ENCODE data around the gene BCL11B. TPM values are rescaled to one million over a fixed set of nuclear protein-coding genes. Genes with fewer than 3 reads are reported as not detected.
A peak's percentile ranks its signal among the peaks of the same experiment; 100 is the strongest.

The BCL11B gene
- polyA plus RNA-seq, 1 donor from 2014 or later: 0.38 TPM

GRCh38 chr14:99182548-99183250 is 89.3 kb downstream of the BCL11B start:
- Mint-ChIP-seq H3K4me3 (no peak overlapping the region), H3K27me3 (peaks cover 2% of the 10 kb centered on the region), H3K36me3 (no peaks in the 10 kb centered on the region), H3K9me3 (peaks cover 0 to 4% (median 0%) of the 10 kb centered on the region in 3 donors), H3K4me1 (peaks cover 0 to 1% (median 0%) of the 10 kb centered on the region in 3 donors), H3K27ac (no peak overlapping the region)

DNA sequence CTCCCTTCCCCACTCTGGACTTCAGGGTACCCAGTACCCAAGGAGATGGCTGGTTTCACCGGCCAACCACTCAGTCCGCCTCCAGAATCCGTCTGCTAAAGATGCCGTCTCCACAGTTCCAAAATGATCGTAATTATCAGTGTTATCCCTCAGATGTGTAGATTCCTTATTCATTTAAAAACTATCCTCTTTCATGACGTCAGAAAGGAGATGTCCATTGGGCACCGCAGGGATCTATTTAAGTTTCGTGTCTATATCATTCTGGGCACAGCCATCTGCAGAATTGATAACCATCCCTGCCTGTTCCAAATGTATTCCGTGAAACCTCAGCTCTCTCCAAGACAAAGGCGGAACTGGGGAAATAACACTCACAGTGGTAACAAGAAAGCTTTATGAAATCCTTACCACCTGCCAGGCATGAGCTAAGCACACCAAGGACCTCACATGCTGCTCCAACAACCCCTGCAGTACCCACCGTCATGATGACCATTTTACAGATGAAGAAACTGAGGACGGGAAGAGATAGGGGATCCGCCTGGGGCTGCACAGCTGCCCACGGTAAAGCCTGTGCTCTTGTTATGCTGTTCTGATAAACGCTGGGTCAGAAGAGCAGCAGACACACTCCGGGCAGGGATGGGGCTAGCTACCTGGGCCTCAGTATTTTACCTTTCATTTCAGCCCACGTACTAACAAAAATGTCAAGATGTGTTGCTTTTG is 90.0 kb downstream of the BCL11B start:
- Mint-ChIP-seq H3K36me3 (no peaks in the 10 kb centered on the region), H3K9me3 (peaks cover 0 to 4% (median 0%) of the 10 kb centered on the region in 3 donors), H3K27ac (no peak overlapping the region), H3K4me1 (peaks cover 0 to 1% (median 0%) of the 10 kb centered on the region in 3 donors), H3K27me3 (peaks cover 2% of the 10 kb centered on the region), H3K4me3 (no peak overlapping the region)

- Mint-ChIP-seq H3K27ac (no peak overlapping the region), H3K36me3 (no peaks in the 10 kb centered on the region), H3K4me3 (no peak overlapping the region), H3K4me1 (peaks cover 0 to 1% (median 0%) of the 10 kb centered on the region in 3 donors), H3K9me3 (peaks cover 0 to 4% (median 0%) of the 10 kb centered on the region in 3 donors), H3K27me3 (peaks cover 2% of the 10 kb centered on the region)
Observed at GRCh38 chr14:99181241-99181640, 90.8 kb downstream of the BCL11B start.

GRCh38 chr14:99179946-99180345 is 92.1 kb downstream of the BCL11B start:
- Mint-ChIP-seq H3K4me3 (no peak overlapping the region), H3K27ac (peak overlapping the region in 1 of 3 donors; percentile 71), H3K27me3 (peaks cover 2% of the 10 kb centered on the region), H3K36me3 (no peaks in the 10 kb centered on the region), H3K9me3 (peaks cover 0 to 1% (median 0%) of the 10 kb centered on the region in 3 donors), H3K4me1 (peaks cover 0 to 1% (median 0%) of the 10 kb centered on the region in 3 donors)

DNA sequence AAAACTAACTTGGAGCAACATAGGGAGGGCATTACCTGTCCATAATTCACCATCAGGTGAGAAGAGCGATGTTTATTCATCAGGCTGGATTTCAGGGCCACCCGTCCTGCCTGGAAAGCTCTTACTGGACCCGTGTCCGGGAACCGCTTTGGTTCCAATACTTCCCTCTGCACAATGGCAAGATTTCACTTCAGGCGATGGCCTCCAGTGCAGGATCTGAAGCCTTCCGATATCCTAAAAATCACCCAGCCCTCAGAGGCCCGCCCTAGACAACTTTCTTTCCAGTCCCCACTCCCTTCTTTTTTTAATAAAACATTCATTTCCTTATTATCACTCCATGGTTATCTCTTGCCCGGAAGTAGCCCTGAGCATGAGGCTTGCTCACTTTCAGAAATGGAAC is 92.5 kb downstream of the BCL11B start:
- no peak overlapping the region for H3K27ac Mint-ChIP-seq
- peaks cover 0 to 1% (median 0%) of the 10 kb centered on the region in 3 donors for H3K4me1 Mint-ChIP-seq
- no peaks in the 10 kb centered on the region for H3K36me3 Mint-ChIP-seq
- no peaks in the 10 kb centered on the region for H3K9me3 Mint-ChIP-seq
- no peak overlapping the region for H3K4me3 Mint-ChIP-seq
- peaks cover 2% of the 10 kb centered on the region for H3K27me3 Mint-ChIP-seq

GRCh38 chr14:99177886-99178835 is 93.8 kb downstream of the BCL11B start:
- Mint-ChIP-seq H3K9me3 (no peaks in the 10 kb centered on the region), H3K4me1 (no peaks in the 10 kb centered on the region), H3K27me3 (peaks cover under 1% of the 10 kb centered on the region), H3K36me3 (no peaks in the 10 kb centered on the region), H3K4me3 (peak overlapping the region in 1 of 4 donors; percentile 81), H3K27ac (peak overlapping the region in 1 of 3 donors; percentile 28)

- H3K27ac Mint-ChIP-seq: no peak overlapping the region
Observed at GRCh38 chr14:99177046-99177655, 94.8 kb downstream of the BCL11B start.

GRCh38 chr14:99176156-99176945 is 95.6 kb downstream of the BCL11B start:
- H3K27me3 Mint-ChIP-seq: no peaks in the 10 kb centered on the region
- no peak overlapping the region for H3K27ac Mint-ChIP-seq

More at GRCh38 chr14:99177046-99177655, 94.8 kb downstream of the BCL11B start:
- no peaks in the 10 kb centered on the region for H3K9me3 Mint-ChIP-seq
- no peaks in the 10 kb centered on the region for H3K4me1 Mint-ChIP-seq
- H3K4me3 Mint-ChIP-seq: no peak overlapping the region
- no peaks in the 10 kb centered on the region for H3K36me3 Mint-ChIP-seq
- H3K27me3 Mint-ChIP-seq: no peaks in the 10 kb centered on the region

DNA sequence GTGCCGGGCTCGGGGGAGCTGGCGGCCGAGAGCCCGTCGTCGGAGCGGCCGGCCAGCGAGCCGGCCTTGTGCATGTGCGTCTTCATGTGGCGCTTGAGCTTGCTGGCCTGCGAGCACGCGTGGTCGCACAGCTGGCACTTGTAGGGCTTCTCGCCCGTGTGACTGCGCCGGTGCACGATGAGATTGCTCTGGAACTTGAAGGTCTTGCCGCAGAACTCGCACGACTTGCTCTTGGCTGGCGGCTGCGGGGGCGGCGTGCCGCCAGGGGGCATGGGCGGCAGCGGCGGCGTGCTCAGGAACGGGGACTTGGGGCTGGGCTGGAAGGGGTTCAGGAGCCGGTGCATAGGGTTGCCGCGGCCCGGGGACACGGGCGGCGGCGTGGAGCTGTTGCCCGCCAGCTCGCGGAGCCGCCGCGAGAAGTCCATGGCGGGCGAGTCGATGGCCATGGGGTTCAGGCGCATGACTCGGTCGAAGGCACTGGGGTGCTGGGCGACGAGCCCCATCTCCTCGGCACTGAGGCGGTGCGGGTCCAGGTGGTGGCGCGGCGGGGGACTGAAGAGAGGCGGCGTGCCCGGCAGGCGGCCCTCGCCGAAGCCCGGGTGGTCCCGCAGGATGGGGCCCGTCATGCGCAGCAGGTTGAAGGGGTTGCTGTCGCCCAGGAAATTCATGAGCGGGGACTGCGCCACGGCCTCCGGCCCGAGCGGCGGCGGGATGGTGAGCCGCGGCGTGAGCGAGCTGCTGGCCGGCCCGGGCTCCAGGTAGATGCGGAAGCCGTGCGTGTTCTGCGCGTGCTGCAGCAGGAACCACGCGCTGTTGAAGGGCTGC is 96.5 kb downstream of the BCL11B start:
- Mint-ChIP-seq H3K27me3 (no peaks in the 10 kb centered on the region), H3K27ac (no peak overlapping the region), H3K4me3 (no peak overlapping the region), H3K9me3 (no peaks in the 10 kb centered on the region), H3K36me3 (no peaks in the 10 kb centered on the region), H3K4me1 (no peaks in the 10 kb centered on the region)

More at GRCh38 chr14:99176156-99176945, 95.6 kb downstream of the BCL11B start:
- Mint-ChIP-seq H3K4me1 (no peaks in the 10 kb centered on the region), H3K9me3 (no peaks in the 10 kb centered on the region), H3K4me3 (no peak overlapping the region), H3K36me3 (no peaks in the 10 kb centered on the region)

DNA sequence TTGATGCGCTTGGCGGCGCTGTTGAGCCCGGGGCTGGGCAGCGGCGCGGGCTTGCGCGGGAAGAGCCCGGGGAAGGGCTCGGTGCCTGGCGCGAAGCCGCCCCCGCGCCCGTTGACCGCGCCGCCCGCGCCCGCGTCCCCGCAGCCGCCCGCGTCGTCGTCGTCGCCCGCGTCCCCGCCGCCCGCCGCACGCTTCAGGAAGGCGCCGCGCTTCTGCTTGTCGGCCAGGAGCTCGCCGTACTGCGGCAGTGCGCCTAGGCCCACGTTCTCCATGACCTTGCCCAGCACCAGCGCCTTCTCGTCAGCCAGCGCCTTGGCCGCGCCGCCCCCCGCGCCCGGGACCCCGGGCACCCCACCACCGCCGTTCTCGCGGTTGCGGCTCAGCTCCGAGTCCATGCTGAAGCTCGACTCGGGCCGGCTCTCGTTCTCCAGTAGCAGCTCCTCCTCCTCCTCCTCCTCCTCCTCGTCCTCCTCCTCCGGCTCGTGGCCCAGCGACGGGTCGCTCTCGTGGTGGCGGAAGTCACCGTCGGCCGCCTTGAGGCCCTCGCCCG is 97.2 kb downstream of the BCL11B start:
- Mint-ChIP-seq H3K36me3 (no peaks in the 10 kb centered on the region), H3K4me3 (no peak overlapping the region), H3K27me3 (no peaks in the 10 kb centered on the region), H3K9me3 (no peaks in the 10 kb centered on the region), H3K4me1 (no peaks in the 10 kb centered on the region), H3K27ac (no peak overlapping the region)

DNA sequence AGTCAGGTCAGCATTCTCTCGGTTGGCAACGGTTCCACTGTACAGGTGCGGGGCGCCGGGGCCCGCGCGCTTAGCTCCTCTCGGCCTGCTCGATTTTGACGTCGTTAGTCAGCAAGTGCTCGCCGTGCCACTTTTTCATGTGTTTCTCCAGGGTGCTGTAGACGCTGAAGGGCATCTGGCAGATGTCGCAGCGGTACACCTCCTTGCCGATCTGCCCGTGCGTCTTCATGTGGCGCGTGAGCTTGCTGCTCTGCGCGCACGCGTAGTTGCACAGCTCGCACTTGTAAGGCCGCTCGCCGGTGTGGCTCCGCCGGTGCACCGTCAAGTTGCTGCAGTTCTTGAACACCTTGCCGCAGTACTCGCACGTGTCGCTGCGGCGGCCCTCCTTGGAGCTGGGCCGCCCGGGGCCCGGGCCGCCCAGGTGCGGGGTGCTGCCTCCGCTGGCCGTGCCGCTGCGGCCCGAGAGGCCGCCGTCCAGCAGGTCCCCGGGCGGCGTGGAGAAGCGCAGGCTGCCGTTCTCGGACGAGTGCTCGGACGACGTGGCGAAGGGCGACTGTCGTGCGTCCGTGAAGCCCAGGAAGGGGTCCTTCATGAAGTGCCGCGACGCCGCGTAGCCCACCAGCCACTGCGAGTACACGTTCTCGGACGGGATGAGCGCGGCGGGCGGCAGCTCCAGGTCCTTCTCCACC is 97.8 kb downstream of the BCL11B start:
- no peak overlapping the region for H3K27ac Mint-ChIP-seq
- H3K4me3 Mint-ChIP-seq: no peak overlapping the region
- H3K9me3 Mint-ChIP-seq: no peaks in the 10 kb centered on the region
- H3K36me3 Mint-ChIP-seq: no peaks in the 10 kb centered on the region
- H3K27me3 Mint-ChIP-seq: no peaks in the 10 kb centered on the region
- H3K4me1 Mint-ChIP-seq: no peaks in the 10 kb centered on the region

DNA sequence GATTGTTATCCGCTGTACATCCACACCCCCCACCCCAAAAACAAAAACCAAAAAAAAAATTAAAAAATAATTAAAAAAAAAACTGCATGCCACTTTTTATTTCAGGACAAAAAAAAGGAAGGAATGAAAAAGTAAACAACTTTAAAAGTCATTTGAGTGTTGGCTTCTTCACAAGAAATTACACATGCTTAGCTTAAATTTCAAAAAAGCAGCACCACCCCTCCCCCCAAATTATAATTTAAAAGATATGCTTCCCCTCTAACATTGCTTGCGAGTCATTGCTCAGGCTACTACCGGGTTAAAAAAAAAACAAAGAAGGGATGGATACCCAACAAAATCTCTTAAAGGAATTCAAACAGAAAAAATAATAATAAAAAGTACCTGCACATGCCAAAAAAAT is 98.5 kb downstream of the BCL11B start:
- no peaks in the 10 kb centered on the region for H3K27me3 Mint-ChIP-seq
- no peak overlapping the region for H3K27ac Mint-ChIP-seq
- H3K9me3 Mint-ChIP-seq: no peaks in the 10 kb centered on the region
- H3K4me3 Mint-ChIP-seq: no peak overlapping the region
- no peaks in the 10 kb centered on the region for H3K4me1 Mint-ChIP-seq
- H3K36me3 Mint-ChIP-seq: no peaks in the 10 kb centered on the region

Measured in IgD-negative memory B cell (primary cell).